IMR-90 (cell line): ENCODE results near the gene RPL36A.

ENCODE experiments used
- BHLHE40 ChIP-seq: fragments of 150-350 bp; IDR thresholded peaks from 2 replicates; pipeline ENCODE4 v1.6.1; 2016; ENCODE audit warnings: mild to moderate bottlenecking, low read depth, low read length
- FOS ChIP-seq: fragments of 150-350 bp; IDR thresholded peaks from 2 replicates; pipeline ENCODE4 v1.6.1; 2016; ENCODE audit warnings: low read depth, low read length
- MAFK ChIP-seq: IDR thresholded peaks from 2 replicates; pipeline ENCODE4 v1.6.1; 2012; ENCODE audit warnings: low read depth, low read length, improper control_type of control experiment
- MAZ ChIP-seq: IDR thresholded peaks from 2 replicates; pipeline ENCODE4 v1.6.1; 2012; ENCODE audit warnings: low read depth, mild to moderate bottlenecking, low read length, improper control_type of control experiment, moderate library complexity, borderline replicate concordance
- NFE2L2 ChIP-seq: fragments of 150-350 bp; IDR thresholded peaks from 2 replicates; pipeline ENCODE4 v1.6.1; 2016; ENCODE audit warnings: low read depth, mild to moderate bottlenecking, low read length
- POLR2A ChIP-seq: IDR thresholded peaks from 2 replicates; pipeline ENCODE4 v1.6.1; 2012; ENCODE audit warnings: mild to moderate bottlenecking, low read depth, low read length
- RAD21 ChIP-seq: IDR thresholded peaks from 2 replicates; pipeline ENCODE4 v1.6.1; 2012; ENCODE audit warnings: low read length, improper control_type of control experiment
- RCOR1 ChIP-seq: IDR thresholded peaks from 2 replicates; pipeline ENCODE4 v1.6.1; 2012; ENCODE audit warnings: mild to moderate bottlenecking, low read length, improper control_type of control experiment; ENCODE audit not compliant: insufficient replicate concordance
- RFX5 ChIP-seq: IDR thresholded peaks from 2 replicates; pipeline ENCODE4 v1.8.0; 2012; ENCODE audit warnings: low read depth, mild to moderate bottlenecking, low read length, moderate library complexity
- SMC3 ChIP-seq: fragments of 150-350 bp; IDR thresholded peaks from 2 replicates; pipeline ENCODE4 v1.6.1; 2016; ENCODE audit warnings: low read depth, mild to moderate bottlenecking, antibody characterized with exemption, low read length, moderate library complexity
- TF ChIP-seq, protein P1 (sequence below): conservative IDR thresholded peaks from 2 replicates; pipeline ENCODE4 v1.5.1; 2012; ENCODE audit warnings: mild to moderate bottlenecking, low read depth, low read length, improper control_type of control experiment
- TF ChIP-seq, protein P2 (sequence below): fragments of 150-350 bp; IDR thresholded peaks from 2 replicates; pipeline ENCODE4 v1.6.1; 2016; ENCODE audit warnings: low read depth, mild to moderate bottlenecking, low read length, moderate library complexity, borderline replicate concordance
- TF ChIP-seq, protein P3 (sequence below): fragments of 150-350 bp; IDR thresholded peaks from 2 replicates; pipeline ENCODE4 v1.6.1; 2017; ENCODE audit warnings: mild to moderate bottlenecking, antibody characterized with exemption, low read length, low read depth

DNA sequence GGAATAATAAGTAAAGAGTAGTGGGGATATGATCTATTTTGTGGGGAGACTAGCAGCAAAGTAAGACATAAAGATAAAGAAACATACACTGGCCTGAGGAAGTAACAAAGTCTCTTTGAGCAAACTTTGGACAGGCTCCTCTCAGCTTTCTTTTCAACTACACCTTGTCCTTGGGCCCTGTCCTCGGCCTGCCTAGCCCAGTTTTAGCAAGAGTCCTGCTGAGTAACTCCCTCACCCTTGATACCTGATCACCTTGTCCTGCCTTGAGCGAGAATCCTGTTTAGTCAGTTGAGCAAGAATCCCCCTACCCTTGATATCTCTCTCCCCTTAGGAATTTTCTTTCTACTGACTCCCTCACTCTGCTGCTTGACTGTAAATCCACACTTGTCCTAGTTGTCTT is 28.7 kb downstream of the RPL36A start:
- no peak for TF ChIP-seq POLR2A
- TF ChIP-seq, protein P1, sequence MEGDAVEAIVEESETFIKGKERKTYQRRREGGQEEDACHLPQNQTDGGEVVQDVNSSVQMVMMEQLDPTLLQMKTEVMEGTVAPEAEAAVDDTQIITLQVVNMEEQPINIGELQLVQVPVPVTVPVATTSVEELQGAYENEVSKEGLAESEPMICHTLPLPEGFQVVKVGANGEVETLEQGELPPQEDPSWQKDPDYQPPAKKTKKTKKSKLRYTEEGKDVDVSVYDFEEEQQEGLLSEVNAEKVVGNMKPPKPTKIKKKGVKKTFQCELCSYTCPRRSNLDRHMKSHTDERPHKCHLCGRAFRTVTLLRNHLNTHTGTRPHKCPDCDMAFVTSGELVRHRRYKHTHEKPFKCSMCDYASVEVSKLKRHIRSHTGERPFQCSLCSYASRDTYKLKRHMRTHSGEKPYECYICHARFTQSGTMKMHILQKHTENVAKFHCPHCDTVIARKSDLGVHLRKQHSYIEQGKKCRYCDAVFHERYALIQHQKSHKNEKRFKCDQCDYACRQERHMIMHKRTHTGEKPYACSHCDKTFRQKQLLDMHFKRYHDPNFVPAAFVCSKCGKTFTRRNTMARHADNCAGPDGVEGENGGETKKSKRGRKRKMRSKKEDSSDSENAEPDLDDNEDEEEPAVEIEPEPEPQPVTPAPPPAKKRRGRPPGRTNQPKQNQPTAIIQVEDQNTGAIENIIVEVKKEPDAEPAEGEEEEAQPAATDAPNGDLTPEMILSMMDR = no peak
- TF ChIP-seq, protein P2, sequence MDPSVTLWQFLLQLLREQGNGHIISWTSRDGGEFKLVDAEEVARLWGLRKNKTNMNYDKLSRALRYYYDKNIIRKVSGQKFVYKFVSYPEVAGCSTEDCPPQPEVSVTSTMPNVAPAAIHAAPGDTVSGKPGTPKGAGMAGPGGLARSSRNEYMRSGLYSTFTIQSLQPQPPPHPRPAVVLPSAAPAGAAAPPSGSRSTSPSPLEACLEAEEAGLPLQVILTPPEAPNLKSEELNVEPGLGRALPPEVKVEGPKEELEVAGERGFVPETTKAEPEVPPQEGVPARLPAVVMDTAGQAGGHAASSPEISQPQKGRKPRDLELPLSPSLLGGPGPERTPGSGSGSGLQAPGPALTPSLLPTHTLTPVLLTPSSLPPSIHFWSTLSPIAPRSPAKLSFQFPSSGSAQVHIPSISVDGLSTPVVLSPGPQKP = no peak
- TF ChIP-seq RAD21 = no peak
- TF ChIP-seq SMC3 = no peak
- TF ChIP-seq, protein P3, sequence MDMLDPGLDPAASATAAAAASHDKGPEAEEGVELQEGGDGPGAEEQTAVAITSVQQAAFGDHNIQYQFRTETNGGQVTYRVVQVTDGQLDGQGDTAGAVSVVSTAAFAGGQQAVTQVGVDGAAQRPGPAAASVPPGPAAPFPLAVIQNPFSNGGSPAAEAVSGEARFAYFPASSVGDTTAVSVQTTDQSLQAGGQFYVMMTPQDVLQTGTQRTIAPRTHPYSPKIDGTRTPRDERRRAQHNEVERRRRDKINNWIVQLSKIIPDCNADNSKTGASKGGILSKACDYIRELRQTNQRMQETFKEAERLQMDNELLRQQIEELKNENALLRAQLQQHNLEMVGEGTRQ = no peak
- TF ChIP-seq RFX5 = no peak
- TF ChIP-seq RCOR1 = no peak
- TF ChIP-seq FOS = no peak
- no peak for TF ChIP-seq BHLHE40
- no peak for TF ChIP-seq MAFK
- no peak for TF ChIP-seq NFE2L2
- TF ChIP-seq MAZ = no peak
